Hepatocyte (in vitro differentiated cells): ENCODE results near the gene PLXNA2.

Experiments
- EZH2 ChIP-seq: fragments of 200-600 bp; sonication (generic); IDR thresholded peaks from 2 replicates; pipeline ENCODE4 v1.6.1; 2016; ENCODE audit warnings: antibody characterized with exemption, mild to moderate bottlenecking, borderline replicate concordance
- TF ChIP-seq, protein P1 (sequence below): fragments of 200-600 bp; sonication (generic); IDR thresholded peaks from 2 replicates; pipeline ENCODE4 v1.5.1; 2016; ENCODE audit warnings: antibody characterized with exemption, mild to moderate bottlenecking; ENCODE audit not compliant: poor library complexity

DNA sequence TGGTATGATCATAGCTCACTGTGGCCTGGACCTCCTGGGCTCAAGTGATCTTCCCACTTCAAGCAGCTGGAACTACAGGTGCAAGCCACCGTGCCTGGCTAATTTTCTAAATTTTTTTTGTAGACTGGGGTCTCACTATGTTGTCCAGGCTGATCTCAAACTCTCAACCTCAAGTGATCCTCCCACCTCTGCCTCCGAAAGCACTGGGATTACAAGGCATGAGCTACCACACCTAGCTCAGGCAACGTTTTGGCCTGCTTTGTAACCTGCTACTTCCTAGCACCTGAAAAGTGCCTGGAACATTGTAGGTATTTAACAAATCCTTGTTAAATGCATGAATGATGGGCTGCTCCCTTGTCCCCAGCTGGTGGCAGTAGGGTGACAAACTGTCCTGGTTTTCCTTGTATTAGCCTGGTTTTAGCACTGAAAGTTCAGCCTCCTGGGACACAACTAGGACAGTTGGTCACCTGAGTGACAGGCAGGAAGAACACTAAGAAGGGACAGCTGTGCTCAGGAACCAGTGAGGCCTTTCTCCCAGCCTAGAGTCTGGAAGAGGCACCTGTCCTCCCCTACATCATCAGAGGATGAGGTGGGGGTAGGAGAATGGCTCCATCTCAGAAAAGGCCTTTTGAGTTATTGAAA is 244.8 kb downstream of the PLXNA2 start:
- TF ChIP-seq, protein P1, sequence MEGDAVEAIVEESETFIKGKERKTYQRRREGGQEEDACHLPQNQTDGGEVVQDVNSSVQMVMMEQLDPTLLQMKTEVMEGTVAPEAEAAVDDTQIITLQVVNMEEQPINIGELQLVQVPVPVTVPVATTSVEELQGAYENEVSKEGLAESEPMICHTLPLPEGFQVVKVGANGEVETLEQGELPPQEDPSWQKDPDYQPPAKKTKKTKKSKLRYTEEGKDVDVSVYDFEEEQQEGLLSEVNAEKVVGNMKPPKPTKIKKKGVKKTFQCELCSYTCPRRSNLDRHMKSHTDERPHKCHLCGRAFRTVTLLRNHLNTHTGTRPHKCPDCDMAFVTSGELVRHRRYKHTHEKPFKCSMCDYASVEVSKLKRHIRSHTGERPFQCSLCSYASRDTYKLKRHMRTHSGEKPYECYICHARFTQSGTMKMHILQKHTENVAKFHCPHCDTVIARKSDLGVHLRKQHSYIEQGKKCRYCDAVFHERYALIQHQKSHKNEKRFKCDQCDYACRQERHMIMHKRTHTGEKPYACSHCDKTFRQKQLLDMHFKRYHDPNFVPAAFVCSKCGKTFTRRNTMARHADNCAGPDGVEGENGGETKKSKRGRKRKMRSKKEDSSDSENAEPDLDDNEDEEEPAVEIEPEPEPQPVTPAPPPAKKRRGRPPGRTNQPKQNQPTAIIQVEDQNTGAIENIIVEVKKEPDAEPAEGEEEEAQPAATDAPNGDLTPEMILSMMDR, result no peak
- TF ChIP-seq EZH2, result no peak
